Left renal cortex interstitium (tissue), 4 donors: Measurements from ENCODE around the gene SLC39A1. TPM values are rescaled to one million over a fixed set of nuclear protein-coding genes. Genes with fewer than 3 reads are reported as not detected.

Experiments used
- polyA plus RNA-seq, 4 donors: library from polyadenylated mRNA; unstranded; fragments of 120-200 nt; gene quantifications; one replicate each; pipeline ENCODE4 v1.2.1, GENCODE V29; 2013; ENCODE audit not compliant: insufficient read length in 4 of 4

SLC39A1 gene
- polyA plus RNA-seq, 4 donors, result 78.0 to 88.9 (median 86.7) TPM

Other genes starting within 250 kb of the SLC39A1 start
- gene INTS3, start 235.5 kb downstream of the SLC39A1 start, polyA plus RNA-seq, result 100 to 1,000 TPM in 2 of 4 donors, 10 to 100 TPM in 2; 77.5 to 158 (median 113) TPM
- 10 to 100 TPM; 29.3 to 41.5 (median 36.4) TPM for gene SLC27A3, start 188.1 kb downstream of the SLC39A1 start, polyA plus RNA-seq
- 10 to 100 TPM; 22.6 to 37.1 (median 28.9) TPM for gene GATAD2B, start 40.6 kb downstream of the SLC39A1 start, polyA plus RNA-seq
- gene DENND4B, start 16.8 kb downstream of the SLC39A1 start, polyA plus RNA-seq, result 10 to 100 TPM; 21.9 to 59.4 (median 41.3) TPM
- gene CRTC2, start 4.9 kb downstream of the SLC39A1 start, polyA plus RNA-seq, result 10 to 100 TPM; 29.1 to 68.2 (median 47.7) TPM
- gene CREB3L4, start 4.4 kb upstream of the SLC39A1 start, polyA plus RNA-seq, result 10 to 100 TPM; 32.8 to 43.9 (median 38.8) TPM
- 100 to 1,000 TPM in 3 of 4 donors, 10 to 100 TPM in 1; 97.2 to 126 (median 107) TPM for gene JTB, start 14.1 kb upstream of the SLC39A1 start, polyA plus RNA-seq
- gene RAB13, start 22.8 kb upstream of the SLC39A1 start, polyA plus RNA-seq, result 100 to 1,000 TPM; 154 to 187 (median 168) TPM
- 1,000 to 10,000 TPM; 2,624 to 3,625 (median 3,072) TPM for gene RPS27, start 27.2 kb upstream of the SLC39A1 start, polyA plus RNA-seq
- under 1 TPM; 0.10 to 0.22 (median 0.13) TPM for gene NUP210L, start 191.5 kb upstream of the SLC39A1 start, polyA plus RNA-seq
- 100 to 1,000 TPM; 249 to 292 (median 288) TPM for gene TPM3, start 228.6 kb upstream of the SLC39A1 start, polyA plus RNA-seq
- not detected for gene CFAP141, start 242.8 kb upstream of the SLC39A1 start, polyA plus RNA-seq